NCI-H526 treated with DMSO at 0.1 percent for 48 hours (cell line): ENCODE results near the gene RMDN2.
"Not testable (repeated sequence)": the region's sequence is repeated elsewhere in the genome, so short reads cannot be mapped to it uniquely, and the experiment has no call there.

Experiments used
- DNase-seq: peaks from one replicate; lab custom pipeline; 2025; lab: John Stamatoyannopoulos, UW

Gene RMDN2

DNA sequence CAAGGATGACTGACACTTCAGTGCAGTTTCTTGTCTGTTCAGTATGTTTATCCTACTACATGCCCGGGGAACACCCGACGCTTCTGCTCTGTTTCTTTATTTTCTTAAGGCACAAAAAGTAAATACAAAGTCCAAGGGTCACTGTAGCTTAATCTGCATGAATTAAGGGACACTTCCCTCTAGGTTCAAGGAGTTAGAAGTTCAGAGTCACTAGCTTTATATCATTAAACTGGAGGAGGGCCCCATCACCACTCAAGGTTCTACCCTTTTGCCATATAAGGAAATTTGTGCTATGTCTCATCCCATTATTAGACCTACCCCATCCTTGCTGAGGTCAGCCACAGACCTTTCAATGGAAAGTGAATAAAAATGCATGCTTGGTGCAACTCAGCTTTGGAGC lies 27.6 kb upstream of the RMDN2 start:
- DNase-seq = no peak

DNA sequence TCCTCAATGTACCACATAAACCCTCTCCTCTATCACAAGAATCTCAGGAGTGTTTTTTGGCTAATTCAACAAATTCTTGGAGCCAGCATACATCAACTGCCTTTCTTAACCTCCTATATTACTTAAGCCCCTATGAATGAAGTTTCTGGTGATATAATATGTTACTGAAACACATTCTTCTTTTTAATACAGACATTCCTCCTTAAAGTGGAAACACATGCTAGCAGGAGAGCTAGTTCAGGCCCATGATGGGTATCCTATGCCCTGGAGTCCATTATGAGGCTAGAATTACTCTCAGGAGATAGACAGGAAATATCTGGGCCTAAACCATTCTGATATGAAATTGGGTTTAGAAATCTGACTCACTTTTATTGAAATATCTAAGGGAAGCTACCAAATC lies 26.6 kb upstream of the RMDN2 start:
- DNase-seq = no peak

DNA sequence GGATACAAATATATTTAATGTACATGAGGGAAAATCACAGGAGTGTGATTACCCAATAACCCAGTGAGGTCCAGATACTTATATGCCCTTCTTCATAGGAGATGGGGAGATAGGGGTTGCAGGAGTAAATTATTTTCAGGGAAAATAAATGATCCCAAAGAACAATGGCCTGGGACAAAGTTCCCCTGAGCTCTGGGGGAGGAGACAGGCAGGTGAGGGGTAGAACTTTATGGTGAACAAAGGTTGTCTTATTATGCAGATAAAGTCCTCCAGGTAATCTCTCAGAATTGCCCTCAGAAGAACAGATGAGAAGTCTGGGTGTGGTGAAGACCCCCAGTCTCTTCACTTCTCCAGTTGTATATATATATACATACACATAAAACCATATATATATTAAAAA lies 22.1 kb upstream of the RMDN2 start:
- no peak for DNase-seq

DNA sequence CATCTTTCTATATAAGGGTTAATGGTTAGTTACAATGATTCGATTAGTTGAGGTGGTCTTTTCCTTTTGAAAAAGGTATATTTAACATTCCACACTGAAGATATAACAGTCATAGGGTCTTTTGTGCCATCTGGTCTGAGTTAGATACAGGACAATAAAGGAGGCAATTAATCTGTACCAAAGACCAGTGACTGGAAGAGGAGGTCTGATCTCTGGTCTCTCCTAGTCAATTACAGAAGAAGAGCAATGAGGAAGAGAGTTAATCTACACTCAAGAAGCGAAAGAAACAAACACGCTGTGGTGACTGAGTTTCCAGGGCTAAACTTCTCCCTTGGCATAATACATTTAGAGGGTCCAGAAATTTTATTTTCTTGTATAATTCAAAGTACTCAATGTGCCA lies 20.7 kb upstream of the RMDN2 start:
- DNase-seq = no peak

DNA sequence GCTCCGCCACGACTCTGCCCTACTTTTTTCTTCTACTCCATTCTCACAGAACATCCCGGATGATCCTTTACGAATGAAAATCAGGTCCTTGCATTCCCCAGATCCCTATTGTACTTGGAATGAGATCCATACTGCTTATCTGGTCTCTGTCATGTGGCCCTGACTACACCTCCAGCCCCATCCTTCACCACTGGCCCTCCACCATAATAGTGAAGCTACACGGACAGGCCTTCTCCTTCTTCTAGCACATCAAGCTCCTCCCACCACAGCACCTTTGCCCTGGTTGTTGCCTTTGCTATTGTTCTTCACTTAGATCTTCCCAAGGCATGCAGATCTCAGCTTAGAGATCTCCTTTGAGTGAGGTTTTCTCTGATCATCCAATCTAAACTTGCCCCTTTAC lies 20.1 kb upstream of the RMDN2 start:
- no peak for DNase-seq

DNA sequence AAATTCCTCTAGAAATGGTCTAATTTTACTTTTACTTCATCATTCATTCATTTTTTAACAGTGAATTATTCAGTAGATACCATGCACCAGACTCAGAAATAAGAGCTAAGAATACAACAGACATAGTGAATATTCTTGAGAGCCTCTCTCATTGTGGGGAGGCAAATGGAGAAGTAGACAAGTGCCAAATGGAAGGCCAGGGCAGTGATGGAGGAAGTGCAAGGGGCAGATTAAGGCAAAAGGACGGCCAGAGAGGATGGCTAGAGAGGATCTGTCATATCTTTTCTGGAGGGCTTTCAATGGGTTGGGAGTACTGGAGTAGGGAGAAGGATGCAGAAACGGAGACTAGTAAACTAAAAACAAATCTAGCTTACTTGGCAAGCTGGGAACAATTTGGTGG lies 19.0 kb upstream of the RMDN2 start:
- no peak for DNase-seq

DNA sequence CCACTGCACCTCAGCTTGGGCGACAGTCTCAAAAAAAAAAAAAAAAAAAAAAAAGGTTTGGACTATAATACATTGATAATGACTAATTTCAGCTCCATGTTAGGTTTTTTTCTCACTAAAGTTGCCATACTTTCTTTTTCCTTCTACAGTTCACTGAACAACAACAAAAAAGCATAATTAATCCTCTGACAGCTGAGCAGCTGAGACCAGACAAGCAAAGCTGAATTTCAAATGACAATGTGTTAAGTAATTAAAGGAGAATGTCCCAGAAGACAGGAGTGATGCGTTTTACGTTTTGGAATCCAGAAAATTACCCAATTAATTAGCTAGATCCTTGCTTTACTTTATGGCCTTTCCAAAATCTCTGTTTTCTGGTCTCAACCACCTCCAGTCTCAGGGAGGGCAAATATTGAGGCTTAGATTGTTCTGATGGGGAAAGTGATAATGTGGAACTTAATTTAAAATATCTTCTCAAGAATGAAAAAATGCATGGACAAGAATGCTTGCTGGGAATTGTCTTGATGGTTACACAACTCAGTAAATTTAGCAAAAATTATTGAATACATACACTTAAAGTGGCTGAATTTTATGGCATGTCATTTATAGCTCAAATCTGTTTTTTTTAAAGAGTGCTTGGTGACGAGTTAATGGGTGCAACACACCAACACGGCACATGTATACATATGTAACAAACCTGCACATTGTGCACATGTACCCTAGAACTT lies 17.4 kb upstream of the RMDN2 start:
- no peak for DNase-seq

DNA sequence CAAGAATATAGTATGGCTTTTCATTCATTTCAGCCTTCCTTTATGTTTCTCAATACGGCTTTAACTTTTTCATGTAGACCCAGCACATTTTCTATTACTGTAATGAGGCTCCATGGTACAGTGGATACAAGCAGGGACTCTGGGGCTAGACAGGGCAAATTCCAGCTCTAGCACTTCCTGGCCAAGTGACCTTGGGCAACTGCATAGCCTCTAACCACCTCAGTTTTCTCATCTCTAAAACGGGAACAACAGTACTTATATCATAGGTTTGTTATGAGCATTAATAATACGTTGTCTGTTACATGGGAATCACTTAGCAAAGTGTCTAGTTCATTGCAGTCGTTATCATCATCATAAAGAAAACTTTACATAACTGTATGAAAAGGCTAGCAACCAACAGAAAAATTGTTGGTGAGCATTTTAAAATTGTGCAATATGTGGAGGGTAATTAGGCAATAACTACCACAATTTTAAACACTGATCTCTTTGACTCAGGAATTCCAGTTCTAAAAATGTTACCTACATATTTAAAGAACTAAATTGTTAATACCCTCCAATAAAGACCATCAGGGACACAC lies 13.7 kb upstream of the RMDN2 start:
- DNase-seq = no peak

DNA sequence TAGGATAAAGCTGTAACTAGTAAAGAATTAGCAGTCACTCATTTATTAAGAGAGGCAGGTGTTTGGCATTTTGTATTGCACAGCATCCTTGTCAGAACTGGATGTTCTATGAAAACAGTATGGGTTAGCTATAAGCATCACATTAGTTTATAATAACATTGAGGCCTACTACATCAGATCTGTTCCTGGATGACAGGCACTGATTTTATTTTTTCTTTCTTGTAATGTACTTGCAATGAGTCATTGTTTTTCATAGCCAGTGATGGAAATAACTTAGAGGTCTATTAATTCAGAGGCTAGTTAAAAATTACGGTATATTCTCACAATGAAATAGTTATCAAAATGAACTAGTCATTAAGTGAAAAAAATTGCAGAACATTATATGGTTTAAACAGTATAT lies 13.0 kb upstream of the RMDN2 start:
- no peak for DNase-seq

DNA sequence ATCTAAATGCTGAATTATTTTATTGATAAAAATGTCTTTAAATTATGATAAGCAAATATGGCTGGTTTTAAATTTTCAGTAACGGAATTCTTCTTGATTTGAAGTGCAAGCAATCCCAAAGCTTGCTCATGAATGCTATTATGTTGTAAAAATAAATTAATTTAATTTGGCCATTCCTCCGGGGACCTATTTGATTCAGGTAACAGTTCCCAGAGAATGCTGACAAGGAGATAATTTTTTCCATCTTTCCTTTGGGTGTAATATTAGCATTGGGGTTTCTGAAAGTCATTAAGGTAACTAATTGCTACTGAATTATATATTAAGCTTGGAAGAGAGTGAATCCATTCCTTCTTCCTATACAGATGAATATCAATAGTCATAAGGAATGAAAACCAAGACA lies 12.5 kb upstream of the RMDN2 start:
- no peak for DNase-seq

DNA sequence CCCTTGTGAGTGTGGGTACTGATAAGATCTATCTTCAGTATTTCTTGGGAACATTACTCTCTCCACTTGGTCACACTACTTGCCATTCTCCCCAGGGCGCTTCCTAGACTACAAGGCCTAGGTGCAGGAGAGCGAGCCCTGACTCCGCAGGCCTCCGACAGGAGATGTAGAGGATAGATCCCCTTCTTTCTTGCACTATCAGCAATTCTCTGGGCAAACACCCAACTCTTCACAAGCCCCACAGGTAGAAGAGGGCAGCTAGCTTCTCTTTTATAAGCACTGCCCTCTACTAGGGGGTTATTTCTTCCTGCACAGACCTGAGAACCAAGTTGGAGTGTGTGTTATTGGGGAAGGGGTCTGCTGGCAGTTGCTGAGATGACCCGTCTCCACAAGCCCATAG lies 10.7 kb upstream of the RMDN2 start:
- DNase-seq = no peak

DNA sequence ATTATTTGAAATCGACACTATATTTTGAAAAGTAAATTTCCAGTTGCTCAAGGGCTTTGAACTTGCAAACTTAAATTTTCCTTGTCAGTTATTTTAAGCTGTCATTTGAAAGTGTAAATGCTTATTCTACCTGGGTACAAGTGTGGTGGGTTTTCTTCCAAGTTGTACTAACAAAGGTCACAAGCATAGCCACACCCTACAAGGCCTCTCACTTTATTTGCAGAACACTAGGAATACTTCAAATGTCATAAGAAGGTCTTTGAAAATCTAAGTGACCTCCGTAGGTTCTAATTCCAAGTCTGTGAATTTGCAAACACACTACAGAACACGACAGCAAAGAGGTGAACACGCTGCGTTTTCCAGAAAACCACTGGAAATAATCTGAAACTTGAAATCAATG lies 9.3 kb upstream of the RMDN2 start:
- no peak for DNase-seq

DNA sequence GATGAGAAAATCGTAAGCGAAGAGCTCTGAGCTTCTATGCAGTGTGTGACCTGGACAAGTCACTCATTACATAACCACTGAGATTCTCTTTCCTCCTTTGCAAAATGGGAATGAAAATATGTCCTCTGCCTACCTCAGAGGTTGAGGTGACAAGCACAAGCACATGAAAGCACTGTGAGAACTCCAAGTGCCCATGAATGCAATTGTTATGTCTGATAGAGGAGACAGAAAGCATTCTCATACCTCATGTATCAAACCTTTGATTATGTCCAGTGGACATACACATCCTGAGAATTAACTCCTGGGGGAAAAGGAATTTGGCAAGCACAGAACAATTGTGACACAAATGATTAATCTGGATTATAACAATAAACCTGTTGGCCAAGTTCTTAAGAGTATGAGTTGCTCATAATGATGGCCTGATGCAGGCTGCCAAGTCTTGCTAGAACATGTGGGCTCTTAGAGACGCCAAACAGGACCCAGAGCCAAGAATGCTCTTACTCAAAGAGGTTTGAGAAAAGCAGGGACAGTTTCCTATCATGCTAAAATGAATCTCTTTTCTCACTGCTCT lies 8.5 kb upstream of the RMDN2 start:
- DNase-seq = no peak

DNA sequence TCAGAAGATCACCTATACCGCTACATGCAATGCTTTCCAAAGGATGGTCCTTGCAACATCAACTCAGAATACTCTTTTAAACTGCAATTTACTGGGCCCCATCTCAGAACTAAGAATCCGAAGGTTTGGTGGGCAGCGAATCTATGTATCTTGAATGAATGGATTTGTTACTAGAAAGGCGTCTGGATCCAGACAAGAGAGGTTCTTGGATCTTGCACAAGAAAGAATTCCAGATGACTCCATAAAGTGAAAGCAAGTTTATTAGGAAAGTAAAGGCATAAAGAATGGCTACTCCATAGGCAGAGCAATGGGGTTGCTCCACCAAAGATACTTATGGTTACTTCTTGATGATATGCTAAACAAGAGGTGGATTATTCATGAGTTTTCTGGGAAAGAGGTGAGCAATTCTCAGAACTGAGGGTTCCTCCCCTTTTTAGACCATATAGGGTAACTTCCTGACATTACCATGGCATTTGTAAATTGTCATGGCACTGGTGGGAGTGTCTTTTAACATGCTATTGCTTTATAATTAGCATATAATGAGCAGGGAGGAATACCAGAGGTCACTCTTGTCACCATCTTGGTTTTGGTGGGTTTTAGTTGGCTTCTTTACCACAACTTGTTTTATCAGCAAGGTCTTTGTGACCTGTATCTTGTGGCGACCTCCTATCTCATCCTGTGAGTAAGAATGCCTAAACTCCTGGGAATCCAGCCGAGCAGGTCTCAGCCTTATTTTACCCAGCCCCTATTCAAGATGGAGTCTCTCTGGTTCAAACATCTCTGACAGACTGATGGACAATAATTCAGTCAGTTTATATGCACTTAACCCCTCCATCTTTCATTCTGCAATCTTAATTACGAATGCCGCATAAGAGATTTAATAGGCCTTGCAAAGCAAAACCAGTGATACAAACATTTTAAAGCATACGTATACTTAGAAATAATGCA lies 7.5 kb upstream of the RMDN2 start:
- DNase-seq = no peak

DNA sequence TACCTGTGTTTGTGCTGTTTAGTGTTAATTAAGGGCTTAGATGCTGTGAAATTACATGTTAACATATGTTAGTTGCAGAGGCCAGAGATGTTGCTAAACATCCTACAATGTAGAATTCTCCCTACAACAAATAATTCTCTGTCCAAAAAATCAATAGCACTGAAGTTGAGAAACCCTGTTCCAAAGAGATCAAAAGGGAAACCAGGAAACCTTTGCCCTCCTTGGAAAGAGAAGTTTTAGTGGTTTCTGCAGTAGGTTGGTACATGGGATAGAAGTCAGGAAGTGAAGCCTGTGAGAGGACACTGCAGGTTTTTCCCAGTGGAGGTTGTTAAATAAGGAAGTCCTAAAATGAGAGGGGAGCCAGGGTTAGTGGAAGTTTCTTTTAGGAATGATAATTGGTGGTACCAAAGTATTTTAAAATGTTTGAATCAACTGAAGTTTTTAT lies 6.3 kb upstream of the RMDN2 start:
- DNase-seq = no peak

DNA sequence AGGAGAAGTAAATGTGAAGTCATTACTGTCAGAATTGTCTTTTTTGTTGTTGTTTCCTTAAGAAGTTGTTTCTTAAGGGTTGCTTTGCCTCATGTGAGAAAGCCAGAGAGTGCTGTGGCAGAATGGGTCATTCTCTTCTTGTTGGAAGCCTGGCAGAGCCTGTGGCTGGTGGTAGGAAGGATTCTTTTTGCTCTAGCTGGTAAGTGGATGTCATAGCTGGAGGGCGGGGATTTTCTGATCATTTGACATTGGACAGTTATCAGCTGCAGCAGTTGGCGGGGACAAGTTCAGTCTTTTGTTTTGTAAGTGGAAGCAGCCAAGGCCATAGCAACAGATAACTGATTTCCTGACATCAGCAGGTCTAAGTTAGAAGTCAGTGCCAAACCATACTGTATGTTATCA lies 5.5 kb upstream of the RMDN2 start:
- DNase-seq = no peak

DNA sequence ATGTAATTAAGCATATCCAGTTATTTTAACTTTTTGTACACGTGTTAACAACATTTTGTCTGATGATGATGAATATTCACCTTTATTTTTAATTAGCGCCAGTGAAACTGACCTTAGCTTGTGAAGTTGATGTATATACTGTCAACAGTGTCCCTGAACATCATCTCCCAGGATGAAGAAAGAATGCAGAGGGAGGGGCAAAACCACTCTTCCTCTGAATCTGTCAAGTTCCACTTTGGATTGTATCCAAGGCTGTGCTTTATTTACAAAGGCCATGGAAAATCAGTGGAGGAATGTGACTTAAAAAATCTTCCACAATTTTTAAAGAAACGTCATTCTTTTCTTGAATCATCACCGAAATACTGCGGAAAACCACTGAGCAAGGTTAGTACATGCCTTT lies 4.5 kb upstream of the RMDN2 start:
- no peak for DNase-seq

DNA sequence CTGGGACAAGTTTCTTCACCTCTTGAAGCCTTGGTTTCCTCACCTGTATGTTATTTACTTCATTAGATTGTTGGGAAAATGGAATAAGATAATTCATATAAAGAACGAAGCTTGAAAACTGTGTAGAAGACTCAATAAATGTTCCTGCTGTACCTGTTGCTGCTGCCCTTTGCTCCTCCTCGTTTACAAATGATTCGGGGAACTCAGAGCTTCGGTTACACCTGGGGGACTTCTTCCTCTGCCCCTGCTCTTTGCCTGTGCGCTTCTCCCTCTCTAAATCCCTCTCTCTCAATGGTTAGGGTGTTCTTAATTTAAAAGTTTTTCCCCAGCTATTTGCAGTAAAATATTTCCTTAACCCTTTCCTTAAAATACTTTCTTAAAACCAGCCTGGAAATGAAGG lies 3.3 kb upstream of the RMDN2 start:
- DNase-seq = no peak

DNA sequence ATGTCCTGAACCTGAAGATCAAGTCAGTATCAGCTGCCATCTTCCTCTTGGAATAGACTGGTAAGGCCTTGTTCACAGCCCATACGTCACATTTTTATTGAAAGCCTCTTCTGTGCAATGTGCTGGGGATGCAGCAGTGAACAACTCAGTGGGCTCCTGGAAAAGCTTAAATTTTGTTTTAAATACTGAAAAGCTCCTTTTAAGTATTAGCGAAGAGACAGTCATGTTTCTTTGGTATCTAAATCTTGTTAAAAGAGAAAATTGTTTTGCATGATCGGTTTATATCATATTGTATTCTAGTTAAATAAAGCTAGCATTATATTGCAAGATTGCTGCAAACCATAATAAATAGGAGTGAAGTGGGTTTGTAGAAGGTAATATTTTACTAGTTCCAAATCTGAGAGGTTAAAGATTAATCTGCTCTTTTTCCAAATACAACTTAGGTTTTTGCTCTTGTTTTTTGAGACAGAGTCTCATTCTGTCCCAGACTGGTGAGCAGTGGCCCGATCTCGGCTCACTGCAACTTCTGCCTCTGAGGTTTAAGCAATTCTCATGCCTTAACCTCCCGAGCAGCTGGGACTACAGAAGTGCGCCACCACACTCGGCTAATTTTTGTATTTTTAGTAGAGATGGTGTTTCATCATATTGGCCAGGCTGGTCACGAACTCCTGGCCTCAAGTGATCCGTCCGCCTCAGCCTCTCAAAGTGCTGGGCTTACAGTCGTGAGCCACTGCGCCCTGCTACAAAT lies 1.6 kb upstream of the RMDN2 start:
- DNase-seq = no peak

DNA sequence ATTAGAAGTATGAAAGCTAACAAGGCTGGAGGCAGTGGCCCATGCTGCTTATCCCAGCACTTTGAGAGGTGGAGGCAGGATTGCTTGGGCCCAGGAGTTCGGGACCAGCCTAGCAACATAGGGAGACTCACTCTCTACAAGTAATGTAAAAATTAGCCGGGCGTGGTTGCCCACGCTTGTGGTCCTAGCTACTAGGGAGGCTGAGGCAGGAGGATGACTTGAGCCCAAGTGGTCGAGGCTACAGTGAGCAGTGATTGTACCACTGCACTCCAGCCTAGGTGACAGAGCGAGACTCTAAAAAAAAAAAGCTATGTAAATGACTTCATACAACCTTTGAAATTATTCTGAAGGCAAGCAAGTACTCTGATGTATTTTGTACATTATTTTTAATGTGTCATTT lies 1.5 kb downstream of the RMDN2 start:
- DNase-seq = no peak

DNA sequence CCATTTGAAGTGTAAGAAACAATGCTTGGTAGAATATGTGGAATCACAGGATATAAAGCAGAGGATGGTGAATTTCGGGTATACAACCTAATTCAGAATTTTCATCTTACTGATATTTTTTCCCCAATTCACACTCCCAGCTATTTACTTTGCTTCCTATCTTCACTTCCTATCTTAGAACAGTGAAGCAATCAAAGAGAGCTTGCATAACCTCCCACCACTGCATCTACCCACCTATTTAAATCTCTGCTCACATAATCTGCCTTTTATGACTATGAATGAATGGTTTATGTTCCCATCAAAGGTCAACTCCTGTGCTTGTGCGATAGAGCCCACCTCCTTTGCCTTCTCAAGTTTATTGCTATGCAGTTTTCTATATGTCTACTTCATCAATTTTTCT lies 3.3 kb downstream of the RMDN2 start:
- no peak for DNase-seq

DNA sequence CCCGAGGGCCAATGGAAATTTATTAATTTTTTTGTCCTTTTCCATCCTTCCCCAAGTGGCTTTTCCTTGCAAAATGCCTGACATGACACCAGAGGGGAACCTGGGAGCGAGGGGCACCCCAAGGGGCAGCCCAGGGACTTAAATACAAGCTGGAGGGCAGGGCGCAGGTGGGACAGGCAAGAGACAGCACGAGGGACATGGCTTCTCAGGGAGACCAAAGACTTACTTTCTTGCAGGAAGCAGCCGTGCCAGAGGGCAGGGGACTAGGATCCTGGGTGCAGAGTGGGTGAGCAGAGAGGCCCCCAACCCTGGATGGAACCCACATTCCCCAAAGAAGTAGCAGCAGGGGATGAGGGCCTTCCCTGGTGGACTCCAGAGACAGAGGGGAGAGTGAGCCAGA lies 5.3 kb downstream of the RMDN2 start:
- not testable (repeated sequence) for DNase-seq
